Measurements from ENCODE around the gene ANKRD24.

GRCh38 chr19:4267901-4268815, 85.7 kb downstream of the ANKRD24 start:
- TF ChIP-seq, protein P1, sequence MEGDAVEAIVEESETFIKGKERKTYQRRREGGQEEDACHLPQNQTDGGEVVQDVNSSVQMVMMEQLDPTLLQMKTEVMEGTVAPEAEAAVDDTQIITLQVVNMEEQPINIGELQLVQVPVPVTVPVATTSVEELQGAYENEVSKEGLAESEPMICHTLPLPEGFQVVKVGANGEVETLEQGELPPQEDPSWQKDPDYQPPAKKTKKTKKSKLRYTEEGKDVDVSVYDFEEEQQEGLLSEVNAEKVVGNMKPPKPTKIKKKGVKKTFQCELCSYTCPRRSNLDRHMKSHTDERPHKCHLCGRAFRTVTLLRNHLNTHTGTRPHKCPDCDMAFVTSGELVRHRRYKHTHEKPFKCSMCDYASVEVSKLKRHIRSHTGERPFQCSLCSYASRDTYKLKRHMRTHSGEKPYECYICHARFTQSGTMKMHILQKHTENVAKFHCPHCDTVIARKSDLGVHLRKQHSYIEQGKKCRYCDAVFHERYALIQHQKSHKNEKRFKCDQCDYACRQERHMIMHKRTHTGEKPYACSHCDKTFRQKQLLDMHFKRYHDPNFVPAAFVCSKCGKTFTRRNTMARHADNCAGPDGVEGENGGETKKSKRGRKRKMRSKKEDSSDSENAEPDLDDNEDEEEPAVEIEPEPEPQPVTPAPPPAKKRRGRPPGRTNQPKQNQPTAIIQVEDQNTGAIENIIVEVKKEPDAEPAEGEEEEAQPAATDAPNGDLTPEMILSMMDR (IDR thresholded peaks at IDR 0.05) = no peak
- TF ChIP-seq POLR2A (IDR thresholded peaks at IDR 0.05) = no peak

Data from thyroid gland (tissue), 4 donors.